Measurements from ENCODE around the gene TRIM63. TPM values are rescaled to one million over a fixed set of nuclear protein-coding genes. Genes with fewer than 3 reads are reported as not detected.
A peak's percentile ranks its signal among the peaks of the same experiment; 100 is the strongest.

TRIM63 gene
- total RNA-seq, 1 donor from 2014 or later, result 203 TPM

GRCh38 chr1:26084091-26084561, 16.7 kb upstream of the TRIM63 start:
- intact Hi-C loops (cut with micrococcal nuclease), result no loop called here
- peak overlapping the region; percentile 90 for H3K27ac ChIP-seq (replicated peaks)

GRCh38 chr1:26083208-26083607, 15.8 kb upstream of the TRIM63 start:
- TF ChIP-seq CTCF (IDR thresholded peaks at IDR 0.05; ENCODE audit: borderline replicate concordance), result no peak
- Histone ChIP-seq H3K4me3 (no peak overlapping the region), H3K27me3 (ENCODE audit: low read depth) (peaks cover 8% of the 10 kb centered on the region), H3K4me1 (peaks cover 56% of the 10 kb centered on the region), H3K36me3 (no peaks in the 10 kb centered on the region), H3K27ac (replicated peaks) (peak overlapping the region; percentile 90), H3K9me3 (replicated peaks) (no peaks in the 10 kb centered on the region)
- intact Hi-C loops (cut with micrococcal nuclease), result no loop called here
- DNase-seq, result peak; percentile 22

More at GRCh38 chr1:26084091-26084561, 16.7 kb upstream of the TRIM63 start:
- TF ChIP-seq CTCF (IDR thresholded peaks at IDR 0.05; ENCODE audit: borderline replicate concordance), result no peak
- DNase-seq, result peak; percentile 58
- H3K4me1 ChIP-seq, result peaks cover 46% of the 10 kb centered on the region
- no peaks in the 10 kb centered on the region for H3K9me3 ChIP-seq (replicated peaks)
- H3K4me3 ChIP-seq, result no peak overlapping the region
- H3K27me3 ChIP-seq (ENCODE audit: low read depth), result peaks cover 8% of the 10 kb centered on the region
- H3K36me3 ChIP-seq, result no peaks in the 10 kb centered on the region

DNA sequence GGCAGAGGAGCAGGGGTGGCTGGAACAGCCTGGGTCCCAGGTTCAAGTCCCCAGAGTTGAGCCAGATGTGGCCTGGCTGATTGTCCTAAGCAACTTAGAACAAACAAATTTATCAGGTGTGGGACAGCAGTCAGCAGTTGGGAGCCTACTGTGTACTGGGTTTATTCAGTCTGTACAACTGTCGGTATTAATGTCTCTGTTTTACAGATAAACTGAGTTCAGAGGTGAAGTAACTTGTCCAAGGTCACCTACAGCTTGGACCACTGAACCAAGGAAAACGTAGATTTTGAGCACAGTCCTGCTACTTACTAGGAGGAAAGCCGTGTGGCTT, 14.6 kb upstream of the TRIM63 start:
- H3K4me1 ChIP-seq, result peaks cover 56% of the 10 kb centered on the region
- intact Hi-C loops (cut with micrococcal nuclease), result no loop called here
- H3K36me3 ChIP-seq, result no peaks in the 10 kb centered on the region
- peak overlapping the region; percentile 90 for H3K27ac ChIP-seq (replicated peaks)
- no peak for TF ChIP-seq CTCF (IDR thresholded peaks at IDR 0.05; ENCODE audit: borderline replicate concordance)
- no peak overlapping the region for H3K4me3 ChIP-seq
- no peaks in the 10 kb centered on the region for H3K9me3 ChIP-seq (replicated peaks)
- peaks cover 3% of the 10 kb centered on the region for H3K27me3 ChIP-seq (ENCODE audit: low read depth)
- DNase-seq, result no peak

DNA sequence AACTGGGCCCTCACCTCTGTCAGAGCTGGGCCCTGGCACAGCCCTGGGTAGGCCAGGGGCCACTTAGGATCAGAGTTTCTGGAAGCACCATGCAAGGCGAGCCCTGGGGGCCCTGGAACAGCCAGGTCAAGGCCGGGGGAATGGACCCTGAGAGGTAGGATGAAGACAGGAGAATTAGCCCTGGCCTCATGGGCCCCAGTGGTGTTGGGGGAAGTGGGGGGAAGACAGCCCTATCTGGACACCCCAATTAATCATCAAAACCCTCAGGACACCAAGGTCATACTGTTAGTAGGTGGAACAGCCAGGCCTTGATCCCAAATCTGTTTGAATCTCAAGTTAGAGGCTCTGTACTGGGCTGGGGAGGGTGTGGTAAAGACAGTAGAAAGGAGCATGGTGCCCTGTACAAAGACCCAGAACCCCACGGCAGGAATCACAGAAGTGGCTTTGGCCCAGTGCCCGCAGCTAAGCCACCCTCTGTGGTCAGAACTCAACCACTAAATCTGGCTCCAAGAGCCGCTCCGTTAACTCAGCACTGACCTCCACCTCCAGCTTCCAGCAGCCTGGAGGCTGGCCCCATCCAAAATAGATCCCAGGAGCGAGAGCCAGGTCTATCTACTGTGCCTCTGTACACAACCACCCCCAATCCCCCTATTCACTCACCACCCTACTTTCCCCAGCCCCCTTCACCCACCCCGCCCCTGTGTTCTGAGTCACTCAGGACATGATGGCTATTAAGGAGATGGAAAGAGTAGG, 14.0 kb upstream of the TRIM63 start:
- peak; percentile 62 for DNase-seq
- H3K4me1 ChIP-seq, result peaks cover 60% of the 10 kb centered on the region
- H3K36me3 ChIP-seq, result no peaks in the 10 kb centered on the region
- intact Hi-C loops (cut with micrococcal nuclease), result no loop called here
- H3K27me3 ChIP-seq (ENCODE audit: low read depth), result peaks cover 3% of the 10 kb centered on the region
- no peak overlapping the region for H3K4me3 ChIP-seq
- H3K27ac ChIP-seq (replicated peaks), result peak overlapping the region; percentile 90
- no peak for TF ChIP-seq CTCF (IDR thresholded peaks at IDR 0.05; ENCODE audit: borderline replicate concordance)
- H3K9me3 ChIP-seq (replicated peaks), result no peaks in the 10 kb centered on the region

DNA sequence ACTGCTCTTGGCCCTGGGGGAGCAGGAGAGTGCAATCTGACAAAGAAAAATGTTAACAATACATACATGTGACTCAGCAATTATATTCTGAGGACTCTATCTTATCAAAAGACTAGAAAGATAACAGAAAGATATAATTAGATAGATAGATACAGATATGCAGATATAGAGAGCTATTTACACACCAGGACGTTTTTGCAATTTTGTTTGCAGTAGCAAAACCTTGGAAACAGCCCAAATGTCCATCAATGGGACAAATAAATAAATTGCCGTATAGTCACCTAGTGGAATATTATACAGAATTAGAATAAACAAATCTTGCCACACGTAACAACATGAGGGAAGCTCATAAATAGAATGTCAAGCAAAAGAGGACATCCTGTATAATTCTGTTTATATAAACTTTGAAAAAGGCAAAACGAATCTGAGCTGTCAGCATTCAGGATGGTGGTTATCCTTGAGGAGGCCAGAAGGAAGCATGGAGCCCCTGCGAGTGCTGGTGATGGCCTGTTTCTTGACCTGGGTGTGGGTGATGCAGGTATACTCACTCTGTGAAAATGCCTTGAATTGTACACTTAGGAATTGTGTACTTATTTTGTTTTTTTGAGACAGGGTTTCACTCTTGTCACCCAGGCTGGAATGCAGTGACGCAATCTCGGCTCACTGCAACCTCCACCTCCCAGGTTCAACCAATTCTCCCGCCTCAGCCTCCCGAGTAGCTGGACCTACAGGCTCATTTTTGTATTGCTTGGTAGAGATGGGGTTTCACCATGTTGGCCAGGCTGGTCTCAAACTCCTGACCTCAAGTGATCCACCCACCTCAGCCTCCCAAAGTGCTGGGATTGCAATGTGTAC, 12.8 kb upstream of the TRIM63 start:
- Histone ChIP-seq H3K27ac (replicated peaks) (peak overlapping the region; percentile 90), H3K36me3 (no peaks in the 10 kb centered on the region), H3K9me3 (replicated peaks) (no peaks in the 10 kb centered on the region), H3K4me3 (no peak overlapping the region), H3K27me3 (ENCODE audit: low read depth) (peaks cover 13% of the 10 kb centered on the region), H3K4me1 (peaks cover 71% of the 10 kb centered on the region)
- TF ChIP-seq CTCF (IDR thresholded peaks at IDR 0.05; ENCODE audit: borderline replicate concordance), result no peak
- no peak for DNase-seq
- intact Hi-C loops (cut with micrococcal nuclease), result no loop called here

Data from left ventricle myocardium inferior (tissue), 1 donor.